ENCODE measurements around the gene ZNG1F.
"Not testable (repeated sequence)": the region's sequence is repeated elsewhere in the genome, so short reads cannot be mapped to it uniquely, and the experiment has no call there.

ZNG1F gene

DNA sequence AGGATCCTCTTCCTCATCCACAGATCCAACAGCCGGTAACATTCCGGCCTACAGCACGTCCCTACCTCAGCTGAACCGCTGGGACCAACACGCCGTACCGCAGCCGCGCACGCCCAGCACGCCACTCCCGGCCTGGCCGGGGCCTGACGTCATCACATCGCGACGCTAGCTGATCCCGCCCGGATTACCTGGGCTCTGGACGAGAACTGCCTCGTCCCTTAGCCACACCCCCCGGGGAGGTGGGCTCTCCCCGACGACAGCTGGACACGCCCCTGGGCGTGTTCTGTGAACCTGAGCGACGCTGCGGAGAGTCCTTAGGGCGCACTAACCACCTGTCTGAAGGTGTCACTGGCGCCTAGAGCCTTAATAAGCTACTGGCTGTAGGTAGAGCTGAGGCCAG lies at the start of gene ZNG1F:
Gene ZNG1F (minus strand): TSS at position 101 of the 400 bp plus-strand sequence. CDS start 59 bp downstream, at position 42.
- not testable (repeated sequence) for DNase-seq

GRCh38 chr9:41237110-41237749 lies 48.1 kb upstream of the ZNG1F start:
- not testable (repeated sequence) for DNase-seq

- not testable (repeated sequence) for DNase-seq
Measured at GRCh38 chr9:41236486-41237109, 47.5 kb upstream of the ZNG1F start.

GRCh38 chr9:41234811-41235805 lies 46.0 kb upstream of the ZNG1F start:
- not testable (repeated sequence) for DNase-seq

- DNase-seq, result not testable (repeated sequence)
Measured at GRCh38 chr9:41234221-41234620, 45.1 kb upstream of the ZNG1F start.

GRCh38 chr9:41232326-41232725 lies 43.2 kb upstream of the ZNG1F start:
- not testable (repeated sequence) for DNase-seq

GRCh38 chr9:41230418-41230817 lies 41.3 kb upstream of the ZNG1F start:
- DNase-seq, result not testable (repeated sequence)

GRCh38 chr9:41229408-41230401 lies 40.6 kb upstream of the ZNG1F start:
- DNase-seq, result no peak

DNA sequence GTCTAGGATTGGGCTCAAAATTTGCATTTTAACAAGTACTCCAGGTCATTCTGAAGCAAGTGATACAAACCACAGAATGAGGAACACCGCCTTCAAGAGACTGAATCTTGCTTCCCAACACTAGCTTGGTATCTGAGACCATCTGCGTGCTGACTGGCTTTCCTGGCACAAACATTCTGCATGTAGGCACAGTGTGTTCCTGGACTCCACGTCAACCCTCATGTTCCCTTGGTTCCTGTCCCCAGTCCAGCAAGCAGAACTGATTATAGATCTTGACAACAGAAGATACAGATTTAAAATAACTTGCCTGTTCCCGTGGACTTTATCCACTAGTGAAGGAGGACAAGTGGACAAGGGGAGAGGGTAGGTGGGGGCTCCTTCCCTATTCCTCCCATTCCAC lies 30.7 kb upstream of the ZNG1F start:
- DNase-seq, result not testable (repeated sequence)

- not testable (repeated sequence) for DNase-seq
Measured at GRCh38 chr9:41188439-41188838, 678 bp downstream of the ZNG1F start.

DNA sequence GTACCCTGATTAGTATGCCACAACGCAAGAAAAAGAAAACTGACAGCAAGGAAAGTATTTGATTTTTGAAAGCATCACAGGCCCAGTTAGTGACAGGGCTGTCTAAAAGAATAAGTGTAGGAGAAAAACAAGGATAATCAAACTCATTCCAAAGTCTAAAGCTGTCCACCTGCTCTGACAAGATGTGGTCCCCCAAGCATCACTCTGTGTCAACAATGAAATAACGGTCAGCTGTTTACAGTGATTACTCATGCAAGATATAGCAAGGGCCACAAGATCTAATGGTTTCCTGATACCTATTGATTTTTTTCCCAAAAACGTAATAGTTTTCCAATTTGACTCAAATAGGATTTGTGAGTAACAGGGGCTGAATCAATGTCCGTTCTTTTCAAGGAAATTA lies 14.1 kb downstream of the ZNG1F start:
- DNase-seq, result not testable (repeated sequence)

DNA sequence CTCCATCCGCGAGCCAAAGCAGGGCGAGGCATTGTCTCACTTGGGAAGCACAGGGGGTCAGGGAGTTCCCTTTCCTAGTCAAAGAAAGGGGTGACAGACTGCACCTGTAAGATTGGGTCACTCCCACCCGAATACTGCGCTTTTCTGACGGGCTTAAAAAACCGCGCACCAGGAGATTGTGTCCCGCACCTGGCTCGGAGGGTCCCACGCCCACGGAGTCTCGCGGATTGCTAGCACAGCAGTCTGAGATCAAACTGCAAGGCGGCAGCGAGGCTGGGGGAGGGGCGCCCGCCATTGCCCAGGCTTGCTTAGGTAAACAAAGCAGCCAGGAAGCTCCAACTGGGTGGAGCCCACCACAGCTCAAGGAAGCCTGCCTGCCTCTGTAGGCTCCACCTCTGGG lies 39.0 kb downstream of the ZNG1F start:
- DNase-seq, result not testable (repeated sequence)

- not testable (repeated sequence) for DNase-seq
Measured at GRCh38 chr9:41141878-41142277, 47.2 kb downstream of the ZNG1F start.

DNA sequence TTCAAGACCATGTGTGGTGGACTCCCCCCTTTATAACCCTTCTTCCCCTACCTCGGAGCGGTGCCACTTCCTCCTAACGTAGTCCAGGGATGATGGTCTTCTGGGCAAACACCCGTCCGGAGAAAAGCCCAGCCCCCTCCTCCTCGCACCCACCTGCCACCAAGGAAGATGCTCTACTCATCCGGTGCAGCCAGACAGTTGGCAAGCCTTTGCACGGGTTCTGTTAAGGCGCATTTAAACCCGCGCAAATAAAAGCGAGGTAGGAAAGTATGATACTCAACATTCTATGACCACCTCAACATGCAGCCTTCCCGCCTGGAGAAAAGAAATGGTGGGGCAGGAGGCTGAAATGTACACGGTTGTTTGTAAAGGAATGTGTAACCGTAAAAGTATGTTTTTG lies 60.5 kb downstream of the ZNG1F start, which contains the start of gene FOXD4L6:
Gene FOXD4L6 (minus strand): TSS at position 101 of the 400 bp plus-strand sequence. CDS start 298 bp downstream, outside the sequence.
- DNase-seq, result not testable (repeated sequence)

GRCh38 chr9:41126746-41127446 lies 62.2 kb downstream of the ZNG1F start:
- DNase-seq, result not testable (repeated sequence)

DNA sequence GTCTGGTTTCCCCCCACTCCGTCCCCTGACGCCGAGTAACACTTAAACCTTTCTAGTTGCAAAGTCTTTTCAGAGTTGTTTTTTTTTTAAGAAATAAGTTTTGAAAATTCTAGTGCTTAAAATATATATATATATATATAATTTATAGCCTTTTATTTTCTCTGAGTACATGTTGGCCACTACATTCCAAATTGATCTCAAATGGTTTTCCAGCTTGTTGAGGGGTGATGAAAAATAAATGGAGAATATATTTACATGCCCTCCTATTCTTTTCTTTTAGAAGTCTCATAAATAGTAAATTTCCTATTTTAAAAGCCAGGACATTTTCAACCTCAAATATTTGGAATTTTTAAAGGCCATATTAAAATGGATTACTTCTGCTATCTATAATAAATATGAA lies 63.2 kb downstream of the ZNG1F start:
- not testable (repeated sequence) for DNase-seq

- not testable (repeated sequence) for DNase-seq
Measured at GRCh38 chr9:41125109-41125658, 63.9 kb downstream of the ZNG1F start.

DNA sequence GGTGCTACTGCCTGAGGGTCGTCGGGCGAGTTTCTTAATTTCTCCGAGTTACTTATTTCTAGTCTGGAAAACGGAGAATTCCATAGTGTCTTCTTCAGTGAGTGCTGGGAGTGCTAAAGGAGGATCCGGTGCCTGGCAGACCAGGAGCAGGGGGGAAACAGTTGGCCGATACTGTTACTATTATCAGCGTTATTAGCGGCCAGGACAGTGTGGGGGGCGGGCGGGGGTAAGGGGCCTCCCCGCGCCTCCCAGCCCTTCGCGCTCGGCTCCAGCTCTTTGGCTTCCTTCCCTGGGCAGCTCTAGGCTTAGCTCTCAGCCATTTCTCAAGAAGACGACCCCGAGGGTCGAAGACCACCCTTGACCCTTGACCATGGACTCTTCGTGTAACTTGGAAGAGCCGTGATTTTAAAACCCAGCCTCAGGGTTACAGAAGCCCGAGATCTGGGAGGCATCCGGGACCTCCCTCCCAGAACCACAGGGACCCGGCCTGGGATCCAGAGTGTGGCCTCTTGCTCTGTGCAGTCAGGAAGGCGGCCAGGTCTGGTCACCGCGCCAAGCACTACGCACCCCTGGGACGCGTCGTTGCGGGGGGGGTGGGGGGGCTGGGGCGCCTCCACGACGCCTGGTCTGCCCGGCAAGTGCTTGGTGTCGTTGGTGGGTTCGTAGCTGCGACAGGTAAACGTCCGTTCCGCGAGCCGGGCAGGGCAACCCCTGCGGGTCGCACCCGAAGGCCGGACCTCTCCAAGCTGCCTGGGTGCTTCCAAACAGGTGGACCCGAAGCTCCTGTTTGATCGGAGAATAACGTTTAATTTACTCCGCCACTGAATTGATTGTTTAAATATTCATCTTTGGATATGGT lies 64.6 kb downstream of the ZNG1F start:
- DNase-seq, result not testable (repeated sequence)

DNA sequence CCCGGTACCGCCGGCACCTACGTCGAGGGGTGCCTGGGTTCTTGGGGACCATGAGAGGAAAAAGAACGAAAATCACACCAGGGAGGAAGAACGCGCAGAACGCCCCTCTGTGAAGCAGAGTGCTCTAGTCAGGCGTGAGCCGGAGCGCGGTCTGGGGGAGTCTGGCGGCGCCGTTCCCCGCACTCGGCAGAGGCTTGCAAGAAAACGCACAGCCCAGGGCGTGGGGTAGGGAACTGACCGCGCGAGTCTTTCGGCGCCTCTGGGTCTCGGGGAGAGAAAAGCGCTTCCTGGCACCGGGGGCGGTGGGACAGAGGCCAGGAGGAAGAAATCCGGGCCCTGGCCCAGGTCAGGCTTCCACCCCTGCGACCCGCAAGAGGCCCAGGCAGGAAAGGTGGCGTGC lies 65.3 kb downstream of the ZNG1F start:
- not testable (repeated sequence) for DNase-seq

GRCh38 chr9:41123396-41123795 lies 65.7 kb downstream of the ZNG1F start:
- not testable (repeated sequence) for DNase-seq
